ENCODE measurements around the gene C5. TPM values are rescaled to one million over a fixed set of nuclear protein-coding genes. Genes with fewer than 3 reads are reported as not detected.

Gene C5
- polyA plus RNA-seq, 1 of the 3 experiments (the other 2 are of a cell fraction) = 1.8 TPM

GRCh38 chr9:121074370-121075250 lies 24.5 kb upstream of the C5 start, which contains the start of gene CNTRL (continued):
- TF ChIP-seq NRF1 (IDR thresholded peaks at IDR 0.05; ENCODE audit: low read depth, low read length) (peak; percentile 38; the same call in 1 of the 2 replicates), SMC3 (IDR thresholded peaks at IDR 0.05; ENCODE audit: low read depth, low read length) (no peak), SIN3A (IDR thresholded peaks at IDR 0.05; ENCODE audit: borderline replicate concordance, low read depth, low read length) (peak; percentile 63; the same call in 1 of the 2 replicates), MXI1 (IDR thresholded peaks at IDR 0.05; ENCODE audit: low read depth, low read length) (peak; percentile 70), TAF1 (IDR thresholded peaks at IDR 0.05; ENCODE audit: borderline replicate concordance, low read depth, low read length) (peak; percentile 83), EP300 (IDR thresholded peaks at IDR 0.05; ENCODE audit: borderline replicate concordance in 1 of 2, low read depth in 1 of 2, low read length in 1 of 2) (no peak), TCF12 (IDR thresholded peaks at IDR 0.05) (peak; percentile 12; the same call in 1 of the 2 replicates), GABPA (IDR thresholded peaks at IDR 0.05; ENCODE audit: low read depth) (peak; percentile 40), CHD2 (IDR thresholded peaks at IDR 0.05; ENCODE audit: low read length, partially characterized antibody) (peak; percentile 6)

GRCh38 chr9:121073038-121073437 lies 23.0 kb upstream of the C5 start:
- H3K79me2 ChIP-seq (ENCODE audit: insufficient read depth) = no peaks in the 10 kb centered on the region
- H3K27me3 ChIP-seq (ENCODE audit: insufficient read depth) = no peaks in the 10 kb centered on the region
- H3K27ac ChIP-seq (ENCODE audit: low read depth in 2 of 2, low read length in 1 of 2) = no peak overlapping the region
- H3K36me3 ChIP-seq (replicated peaks in 1 of 2; ENCODE audit: control insufficient read depth in 1 of 2, insufficient read depth in 2 of 2, low read length in 1 of 2) = no peaks in the 10 kb centered on the region
- peaks cover 5% of the 10 kb centered on the region for H3F3A ChIP-seq (replicated peaks; ENCODE audit: insufficient read depth)
- TF ChIP-seq RXRA (IDR thresholded peaks at IDR 0.05; ENCODE audit: borderline replicate concordance, low read depth) (no peak), NFIC (IDR thresholded peaks at IDR 0.05; ENCODE audit: borderline replicate concordance) (no peak), NRF1 (IDR thresholded peaks at IDR 0.05; ENCODE audit: low read depth, low read length) (no peak), EZH2phosphoT487 (IDR thresholded peaks at IDR 0.05; ENCODE audit: borderline replicate concordance, low read depth) (no peak)
- H3K4me1 ChIP-seq (ENCODE audit: control insufficient read depth in 1 of 2, insufficient read depth in 2 of 2, low read depth in 1 of 2, low read length in 1 of 2) = peaks cover 7 to 12% of the 10 kb centered on the region in 2 experiments; a peak in 3 of 4 replicates
- H3K4me2 ChIP-seq = no peak overlapping the region
- 84% methylated on average over 4 of the region's 4 CpGs for WGBS (ENCODE audit: low lambda C conversion rate)
- no peak overlapping the region; the same call in 1 of the 2 replicates for H2AFZ ChIP-seq (ENCODE audit: low read depth)
- ChIA-PET CTCF (interaction anchor here (0.9 to 1.6 kb wide), 4 partner anchors 11 to 91 kb away, joined by 3 to 5 read pairs (median 4); no protein-coding TSS in a partner anchor), POLR2A (no interaction called here)
- 0 out of 2 replicates have a peak, but pooled peaks cover 3% of the 10 kb centered on the region for H3K9me3 ChIP-seq
- no peak overlapping the region for H3K4me3 ChIP-seq (ENCODE audit: low read depth in 2 of 2, low read length in 1 of 2)
- H4K20me1 ChIP-seq (ENCODE audit: insufficient read depth) = no peaks in the 10 kb centered on the region
- no peak overlapping the region for H3K9ac ChIP-seq
- no peaks in the 10 kb centered on the region for H3K9me2 ChIP-seq
- DNase-seq = no peak

DNA sequence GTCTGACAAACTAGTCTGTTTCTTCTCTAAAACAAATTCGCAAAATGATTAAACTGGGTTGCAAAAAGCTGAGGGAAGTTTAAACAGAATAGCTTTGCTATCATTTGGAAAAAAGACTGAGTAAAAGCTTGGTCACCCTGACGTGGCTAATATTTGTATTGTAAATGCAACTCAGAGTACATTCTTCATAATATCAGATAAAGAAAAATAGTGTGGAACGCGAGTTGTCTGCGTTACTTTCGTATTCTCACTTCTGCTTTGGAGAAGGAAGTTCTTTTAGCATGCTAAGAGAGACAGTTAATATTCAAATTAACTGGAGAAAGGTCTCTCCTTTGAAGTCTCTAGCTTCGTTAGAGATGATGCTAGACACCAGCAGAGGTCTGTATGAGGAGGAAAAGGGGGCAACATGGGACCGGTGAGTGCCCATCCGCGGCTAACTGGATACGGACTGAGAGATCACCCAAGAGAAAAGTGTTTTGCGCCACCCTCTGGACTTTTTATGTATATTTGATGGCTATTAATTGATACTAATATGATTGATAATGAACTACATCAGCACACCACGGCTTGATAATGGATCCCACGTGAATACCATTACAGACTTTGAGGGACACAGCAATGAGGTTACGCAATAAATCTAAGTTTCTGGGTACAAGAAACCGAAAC lies 21.8 kb upstream of the C5 start:
- no peak for DNase-seq

More for the DNA sequence above, 21.8 kb upstream of the C5 start:
- no peaks in the 10 kb centered on the region for H3K36me3 ChIP-seq (replicated peaks in 1 of 2; ENCODE audit: control insufficient read depth in 1 of 2, insufficient read depth in 2 of 2, low read length in 1 of 2)
- H4K20me1 ChIP-seq (ENCODE audit: insufficient read depth) = no peaks in the 10 kb centered on the region
- no peak overlapping the region for H3K9ac ChIP-seq
- no peak overlapping the region for H2AFZ ChIP-seq (ENCODE audit: low read depth)
- H3K4me3 ChIP-seq (ENCODE audit: low read depth in 2 of 2, low read length in 1 of 2) = no peak overlapping the region
- peaks cover 5% of the 10 kb centered on the region for H3F3A ChIP-seq (replicated peaks; ENCODE audit: insufficient read depth)
- no peaks in the 10 kb centered on the region for H3K9me2 ChIP-seq
- 82% methylated on average over 16 of the region's 16 CpGs for WGBS (ENCODE audit: low lambda C conversion rate)
- no peaks in the 10 kb centered on the region for H3K79me2 ChIP-seq (ENCODE audit: insufficient read depth)
- CTCF ChIA-PET = interaction anchor here (0.7 to 2.1 kb wide), 6 partner anchors 10 to 316 kb away, joined by 3 to 8 read pairs (median 5); no protein-coding TSS in a partner anchor
- H3K27me3 ChIP-seq (ENCODE audit: insufficient read depth) = no peaks in the 10 kb centered on the region
- 0 out of 2 replicates have a peak, but pooled peaks cover 6% of the 10 kb centered on the region for H3K9me3 ChIP-seq
- H3K4me2 ChIP-seq = no peak overlapping the region
- H3K4me1 ChIP-seq (ENCODE audit: control insufficient read depth in 1 of 2, insufficient read depth in 2 of 2, low read depth in 1 of 2, low read length in 1 of 2) = peaks cover 7 to 12% of the 10 kb centered on the region in 2 experiments; a peak in 3 of 4 replicates
- POLR2A ChIA-PET = interaction anchor here (0.6 kb wide), 1 partner anchor 21 kb away, joined by 4 read pairs; no protein-coding TSS in a partner anchor
- TF ChIP-seq FOXM1 (IDR thresholded peaks at IDR 0.05; ENCODE audit: low read depth) (no peak), TAF1 (IDR thresholded peaks at IDR 0.05; ENCODE audit: borderline replicate concordance, low read depth, low read length) (no peak), EP300 (IDR thresholded peaks at IDR 0.05; ENCODE audit: borderline replicate concordance in 1 of 2, low read depth in 1 of 2, low read length in 1 of 2) (no peak), SMC3 (IDR thresholded peaks at IDR 0.05; ENCODE audit: low read depth, low read length) (no peak), YY1 (IDR thresholded peaks at IDR 0.05; ENCODE audit: low read depth) (no peak), MEF2A (IDR thresholded peaks at IDR 0.05; ENCODE audit: borderline replicate concordance, low read depth) (no peak), CTCF (IDR thresholded peaks at IDR 0.05) (peak; percentile 27)
- H3K27ac ChIP-seq (ENCODE audit: low read depth in 2 of 2, low read length in 1 of 2) = no peak overlapping the region

All from SK-N-SH (cell line).